WTC11 (cell line): ENCODE measurements around the gene UAP1. TPM values are rescaled to one million over a fixed set of nuclear protein-coding genes. Genes with fewer than 3 reads are reported as not detected.

Experiments used
- ATAC-seq: fragments of 200-7000 bp; cut with Tn5 transposase; 2 replicates; pipeline ENCODE4 v1.10.0; 2021; ENCODE audit warnings: mild to moderate bottlenecking, moderate library complexity
- CTCF ChIA-PET: fragments of 300-600 bp; sonication (Branson Sonifier 250); formaldehyde crosslinking; loops from one replicate; lab custom pipeline; 2021; ENCODE audit warnings: antibody characterized with exemption; lab: Charles Lee
- POLR2A ChIA-PET: fragments of 350-600 bp; sonication (Branson Sonifier 250); formaldehyde crosslinking; loops from one replicate; lab custom pipeline; 2021; ENCODE audit warnings: antibody characterized with exemption; lab: Charles Lee
- DNase-seq: peaks from one replicate; pipeline ENCODE4 v3.0.0; 2021; ENCODE audit warnings: low spot score
- H3K27ac Mint-ChIP-seq: 2 replicates; pipeline ENCODE4 v1.8.0; 2021; ENCODE audit warnings: mixed read lengths
- H3K27me3 Mint-ChIP-seq: 2 replicates; pipeline ENCODE4 v1.8.0; 2021; ENCODE audit warnings: low read depth, mild to moderate bottlenecking, moderate library complexity, mixed read lengths
- H3K36me3 Mint-ChIP-seq: 2 replicates; pipeline ENCODE4 v1.8.0; 2021; ENCODE audit warnings: mixed read lengths
- H3K4me1 Mint-ChIP-seq: 2 replicates; pipeline ENCODE4 v1.8.0; 2022; ENCODE audit warnings: mixed read lengths
- H3K4me3 Mint-ChIP-seq: 2 replicates; pipeline ENCODE4 v1.8.0; 2021; ENCODE audit warnings: mild to moderate bottlenecking, moderate library complexity, mixed read lengths
- H3K9me3 Mint-ChIP-seq: 2 replicates; pipeline ENCODE4 v1.8.0; 2021; ENCODE audit warnings: mixed read lengths
- AR ChIP-seq: fragments of 250-450 bp; sonication (Bioruptor Pico); IDR thresholded peaks from 2 replicates; pipeline ENCODE4 v1.9.0; 2021; ENCODE audit warnings: mild to moderate bottlenecking
- ATF1 ChIP-seq: sonication (generic); formaldehyde crosslinking; IDR thresholded peaks from 2 replicates; pipeline ENCODE4 v1.8.1; 2023; ENCODE audit warnings: mild to moderate bottlenecking, moderate library complexity, missing genetic modification reagents
- CDX4 ChIP-seq: fragments of 250-450 bp; sonication (Bioruptor Pico); IDR thresholded peaks from 2 replicates; pipeline ENCODE4 v1.9.0; 2021; ENCODE audit warnings: moderate library complexity, mild to moderate bottlenecking, inconsistent platforms, borderline replicate concordance
- E2F5 ChIP-seq: sonication (generic); formaldehyde crosslinking; IDR thresholded peaks from 2 replicates; pipeline ENCODE4 v1.8.1; 2022; ENCODE audit warnings: mild to moderate bottlenecking, moderate library complexity, missing genetic modification reagents
- FOXJ3 ChIP-seq: sonication (generic); formaldehyde crosslinking; IDR thresholded peaks from 2 replicates; pipeline ENCODE4 v1.9.0; 2021; ENCODE audit warnings: missing genetic modification reagents, mild to moderate bottlenecking, borderline replicate concordance
- JUN ChIP-seq: sonication (generic); formaldehyde crosslinking; IDR thresholded peaks from 2 replicates; pipeline ENCODE4 v1.8.0; 2023; ENCODE audit warnings: mild to moderate bottlenecking, missing genetic modification reagents
- NFE2L1 ChIP-seq: sonication (generic); formaldehyde crosslinking; IDR thresholded peaks from 2 replicates; pipeline ENCODE4 v1.8.1; 2023; ENCODE audit warnings: missing genetic modification reagents
- OVOL2 ChIP-seq: fragments of 250-450 bp; sonication (Bioruptor Pico); IDR thresholded peaks from 2 replicates; pipeline ENCODE4 v1.9.0; 2021; ENCODE audit warnings: mild to moderate bottlenecking, borderline replicate concordance
- SOX15 ChIP-seq: fragments of 250-450 bp; sonication (Bioruptor Pico); IDR thresholded peaks from 2 replicates; pipeline ENCODE4 v1.9.0; 2021; ENCODE audit warnings: mild to moderate bottlenecking
- TCF7 ChIP-seq: sonication (generic); formaldehyde crosslinking; IDR thresholded peaks from 2 replicates; pipeline ENCODE4 v1.8.0; 2022; ENCODE audit warnings: mild to moderate bottlenecking, low read depth, missing genetic modification reagents, moderate library complexity
- ZBTB21 ChIP-seq: sonication (generic); formaldehyde crosslinking; IDR thresholded peaks from 2 replicates; pipeline ENCODE4 v1.8.1; 2023; ENCODE audit warnings: mild to moderate bottlenecking, missing genetic modification reagents, borderline replicate concordance
- ZNF121 ChIP-seq: sonication (generic); formaldehyde crosslinking; IDR thresholded peaks from 2 replicates; pipeline ENCODE4 v1.8.0; 2023; ENCODE audit warnings: missing genetic modification reagents
- ZNF263 ChIP-seq: sonication (generic); formaldehyde crosslinking; IDR thresholded peaks from 2 replicates; pipeline ENCODE4 v1.8.1; 2022; ENCODE audit warnings: low read depth, mild to moderate bottlenecking, moderate library complexity, missing genetic modification reagents
- ZNF281 ChIP-seq: sonication (generic); formaldehyde crosslinking; IDR thresholded peaks from 2 replicates; pipeline ENCODE4 v1.8.0; 2023; ENCODE audit warnings: mild to moderate bottlenecking, missing genetic modification reagents
- ZNF317 ChIP-seq: sonication (generic); formaldehyde crosslinking; IDR thresholded peaks from 2 replicates; pipeline ENCODE4 v1.8.1; 2023; ENCODE audit warnings: low read depth, mild to moderate bottlenecking, moderate library complexity, missing genetic modification reagents, borderline replicate concordance
- ZNF425 ChIP-seq: fragments of 250-450 bp; sonication (Bioruptor Pico); conservative IDR thresholded peaks from 2 replicates; pipeline ENCODE4 v1.9.0; 2021; ENCODE audit warnings: mild to moderate bottlenecking
- total RNA-seq: library from RNA; stranded (reverse); gene quantifications from 3 replicates; pipeline ENCODE4 v1.2.3, GENCODE V29; 2021
- TF ChIP-seq, protein P1 (sequence below): sonication (generic); formaldehyde crosslinking; IDR thresholded peaks from 2 replicates; pipeline ENCODE4 v1.8.1; 2023; ENCODE audit warnings: mild to moderate bottlenecking, missing genetic modification reagents, moderate library complexity
- TF ChIP-seq, protein P2 (sequence below): fragments of 200-600 bp; IDR thresholded peaks from 2 replicates; pipeline ENCODE4 v1.8.0; 2022; ENCODE audit warnings: antibody characterized with exemption
- TF ChIP-seq, protein P3 (sequence below): sonication (generic); formaldehyde crosslinking; conservative IDR thresholded peaks from 2 replicates; pipeline ENCODE4 v1.8.1; 2022; ENCODE audit warnings: mild to moderate bottlenecking, missing genetic modification reagents
- TF ChIP-seq, protein P4 (sequence below): fragments of 250-450 bp; sonication (Bioruptor Pico); IDR thresholded peaks from 2 replicates; pipeline ENCODE4 v1.8.0; 2021; ENCODE audit warnings: mild to moderate bottlenecking

Gene UAP1
- total RNA-seq, 1 experiment from 2014 or later, result 31.1 TPM

DNA sequence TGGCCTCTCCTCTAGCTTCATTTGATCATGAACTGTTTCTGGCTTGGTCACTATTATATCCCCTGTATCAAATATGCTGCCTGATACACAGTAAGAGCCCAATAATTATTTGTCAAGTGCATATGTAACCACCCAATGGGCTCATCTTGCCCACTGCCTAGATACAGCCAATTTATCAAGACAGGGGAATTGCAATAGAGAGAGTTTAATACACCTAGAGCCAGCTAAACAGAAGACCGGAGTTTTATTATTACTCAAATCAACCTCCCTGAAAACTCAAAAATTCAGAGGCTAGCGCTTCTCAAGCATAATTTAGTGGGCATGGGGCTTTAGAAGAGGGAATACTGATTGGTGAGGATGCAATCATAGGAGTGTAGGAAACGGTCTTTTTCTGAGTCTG lies 18.3 kb upstream of the UAP1 start (continued):
- TF ChIP-seq AR (CRISPR knock-in tag), result no peak
- TF ChIP-seq ZNF425 (CRISPR knock-in tag), result no peak
- TF ChIP-seq, protein P1, sequence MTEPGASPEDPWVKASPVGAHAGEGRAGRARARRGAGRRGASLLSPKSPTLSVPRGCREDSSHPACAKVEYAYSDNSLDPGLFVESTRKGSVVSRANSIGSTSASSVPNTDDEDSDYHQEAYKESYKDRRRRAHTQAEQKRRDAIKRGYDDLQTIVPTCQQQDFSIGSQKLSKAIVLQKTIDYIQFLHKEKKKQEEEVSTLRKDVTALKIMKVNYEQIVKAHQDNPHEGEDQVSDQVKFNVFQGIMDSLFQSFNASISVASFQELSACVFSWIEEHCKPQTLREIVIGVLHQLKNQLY (CRISPR knock-in tag), result no peak
- TF ChIP-seq, protein P2, sequence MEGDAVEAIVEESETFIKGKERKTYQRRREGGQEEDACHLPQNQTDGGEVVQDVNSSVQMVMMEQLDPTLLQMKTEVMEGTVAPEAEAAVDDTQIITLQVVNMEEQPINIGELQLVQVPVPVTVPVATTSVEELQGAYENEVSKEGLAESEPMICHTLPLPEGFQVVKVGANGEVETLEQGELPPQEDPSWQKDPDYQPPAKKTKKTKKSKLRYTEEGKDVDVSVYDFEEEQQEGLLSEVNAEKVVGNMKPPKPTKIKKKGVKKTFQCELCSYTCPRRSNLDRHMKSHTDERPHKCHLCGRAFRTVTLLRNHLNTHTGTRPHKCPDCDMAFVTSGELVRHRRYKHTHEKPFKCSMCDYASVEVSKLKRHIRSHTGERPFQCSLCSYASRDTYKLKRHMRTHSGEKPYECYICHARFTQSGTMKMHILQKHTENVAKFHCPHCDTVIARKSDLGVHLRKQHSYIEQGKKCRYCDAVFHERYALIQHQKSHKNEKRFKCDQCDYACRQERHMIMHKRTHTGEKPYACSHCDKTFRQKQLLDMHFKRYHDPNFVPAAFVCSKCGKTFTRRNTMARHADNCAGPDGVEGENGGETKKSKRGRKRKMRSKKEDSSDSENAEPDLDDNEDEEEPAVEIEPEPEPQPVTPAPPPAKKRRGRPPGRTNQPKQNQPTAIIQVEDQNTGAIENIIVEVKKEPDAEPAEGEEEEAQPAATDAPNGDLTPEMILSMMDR, result no peak
- TF ChIP-seq FOXJ3, result no peak
- TF ChIP-seq JUN (CRISPR knock-in tag), result no peak
- no peak for TF ChIP-seq E2F5 (CRISPR knock-in tag)
- no peak for TF ChIP-seq ATF1 (CRISPR knock-in tag)
- TF ChIP-seq SOX15 (CRISPR knock-in tag), result no peak
- no peak for TF ChIP-seq NFE2L1 (CRISPR knock-in tag)
- TF ChIP-seq CDX4 (CRISPR knock-in tag), result no peak

GRCh38 chr1:162548170-162548569 lies 13.4 kb upstream of the UAP1 start:
- Mint-ChIP-seq H3K36me3 (0 out of 2 replicates have a peak, but pooled peaks cover 4% of the 10 kb centered on the region), H3K27me3 (no peaks in the 10 kb centered on the region), H3K4me3 (no peak overlapping the region), H3K27ac (no peak overlapping the region; the same call in 1 of the 2 replicates), H3K9me3 (peaks cover 5% of the 10 kb centered on the region), H3K4me1 (peaks cover 8% of the 10 kb centered on the region)
- ATAC-seq, result no peak
- no peak for DNase-seq
- TF ChIP-seq FOXJ3, result no peak
- TF ChIP-seq, protein P3, sequence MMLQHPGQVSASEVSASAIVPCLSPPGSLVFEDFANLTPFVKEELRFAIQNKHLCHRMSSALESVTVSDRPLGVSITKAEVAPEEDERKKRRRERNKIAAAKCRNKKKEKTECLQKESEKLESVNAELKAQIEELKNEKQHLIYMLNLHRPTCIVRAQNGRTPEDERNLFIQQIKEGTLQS (CRISPR knock-in tag), result no peak
- CTCF ChIA-PET, result no interaction called here
- POLR2A ChIA-PET, result no interaction called here

DNA sequence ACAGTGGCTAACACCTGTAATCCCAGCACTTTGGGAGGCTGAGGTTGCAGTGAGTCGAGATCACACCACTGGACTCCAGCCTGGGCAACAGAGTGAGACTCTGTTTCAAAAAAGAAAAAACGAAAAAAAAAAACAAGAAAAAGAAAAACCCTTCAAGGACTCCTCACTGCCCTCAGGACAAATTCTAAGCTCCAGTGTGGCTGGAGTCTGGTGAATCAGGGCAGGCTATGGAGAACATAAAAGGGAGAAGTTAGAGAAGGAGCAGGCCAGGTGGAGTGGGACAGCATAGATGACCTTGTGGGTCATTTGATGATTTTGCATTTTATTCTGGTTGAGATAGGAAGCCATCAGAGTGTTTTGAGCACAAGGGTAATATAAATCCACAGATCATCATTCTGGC lies 12.5 kb upstream of the UAP1 start:
- no peak overlapping the region for H3K4me3 Mint-ChIP-seq
- H3K27me3 Mint-ChIP-seq, result no peaks in the 10 kb centered on the region
- H3K4me1 Mint-ChIP-seq, result peaks cover 8% of the 10 kb centered on the region
- CTCF ChIA-PET, result no interaction called here
- ATAC-seq, result no peak
- POLR2A ChIA-PET, result no interaction called here
- no peaks in the 10 kb centered on the region for H3K36me3 Mint-ChIP-seq
- no peak overlapping the region for H3K27ac Mint-ChIP-seq
- H3K9me3 Mint-ChIP-seq, result no peaks in the 10 kb centered on the region; the same call in 1 of the 2 replicates
- DNase-seq, result no peak
- no peak for TF ChIP-seq ZNF281
- no peak for TF ChIP-seq ZNF317 (CRISPR knock-in tag)
- TF ChIP-seq TCF7, result no peak
- TF ChIP-seq, protein P4, sequence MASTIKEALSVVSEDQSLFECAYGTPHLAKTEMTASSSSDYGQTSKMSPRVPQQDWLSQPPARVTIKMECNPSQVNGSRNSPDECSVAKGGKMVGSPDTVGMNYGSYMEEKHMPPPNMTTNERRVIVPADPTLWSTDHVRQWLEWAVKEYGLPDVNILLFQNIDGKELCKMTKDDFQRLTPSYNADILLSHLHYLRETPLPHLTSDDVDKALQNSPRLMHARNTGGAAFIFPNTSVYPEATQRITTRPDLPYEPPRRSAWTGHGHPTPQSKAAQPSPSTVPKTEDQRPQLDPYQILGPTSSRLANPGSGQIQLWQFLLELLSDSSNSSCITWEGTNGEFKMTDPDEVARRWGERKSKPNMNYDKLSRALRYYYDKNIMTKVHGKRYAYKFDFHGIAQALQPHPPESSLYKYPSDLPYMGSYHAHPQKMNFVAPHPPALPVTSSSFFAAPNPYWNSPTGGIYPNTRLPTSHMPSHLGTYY (CRISPR knock-in tag), result no peak
- no peak for TF ChIP-seq ZNF263 (CRISPR knock-in tag)
- TF ChIP-seq ZNF121 (CRISPR knock-in tag), result no peak
- no peak for TF ChIP-seq ZBTB21 (CRISPR knock-in tag)
- TF ChIP-seq OVOL2, result no peak
